Fibroblast of lung (primary cell): Measurements from ENCODE around the gene HCN3. TPM values are rescaled to one million over a fixed set of nuclear protein-coding genes. Genes with fewer than 3 reads are reported as not detected.
"Not testable (repeated sequence)": the region's sequence is repeated elsewhere in the genome, so short reads cannot be mapped to it uniquely, and the experiment has no call there.

Experiments
- DNase-seq, 2 donors: peaks; one replicate each; pipeline versions ENCODE4 v3.0.0 to v3.0.0-alpha.2; 2010; ENCODE audit warnings: low read depth in 2 of 2
- H2AFZ ChIP-seq: 2 replicates; pipeline ENCODE4 v1.5.1; 2012; ENCODE audit warnings: low read length, control low read depth, inconsistent platforms
- H3K27ac ChIP-seq: 2 replicates; pipeline ENCODE4 v1.5.1; 2011; ENCODE audit warnings: low read length, control low read depth; ENCODE audit not compliant: insufficient read depth
- H3K27me3 ChIP-seq: 2 replicates; pipeline ENCODE4 v1.5.1; 2011; ENCODE audit warnings: mild to moderate bottlenecking, low read length; ENCODE audit not compliant: control insufficient read depth, insufficient read depth
- H3K36me3 ChIP-seq: 2 replicates; pipeline ENCODE4 v1.5.1; 2011; ENCODE audit warnings: low read length; ENCODE audit not compliant: control insufficient read depth, insufficient read depth
- H3K4me1 ChIP-seq: 2 replicates; pipeline ENCODE4 v1.5.1; 2011; ENCODE audit warnings: low read length; ENCODE audit not compliant: control insufficient read depth, insufficient read depth; ENCODE audit errors: extremely low read depth
- H3K4me2 ChIP-seq: 2 replicates; pipeline ENCODE4 v1.5.1; 2011; ENCODE audit warnings: low read length, control low read depth; ENCODE audit not compliant: insufficient read depth; ENCODE audit errors: extremely low read depth
- H3K4me3 ChIP-seq, 4 experiments: fragments of 200-600 bp in 1 of 4; sonication (generic) in 1 of 4; replicated peaks in 1 of 4; 2 replicates each; pipeline ENCODE4 v1.5.1; 2011 to 2016; ENCODE audit warnings: low read length in 4 of 4, low read depth in 3 of 4, mild to moderate bottlenecking in 3 of 4, control low read depth in 2 of 4, inconsistent platforms in 1 of 4, mixed read lengths in 1 of 4; ENCODE audit not compliant: insufficient read depth in 1 of 4; ENCODE audit errors: control extremely low read depth in 1 of 4
- H3K79me2 ChIP-seq: 2 replicates; pipeline ENCODE4 v1.5.1; 2012; ENCODE audit warnings: mild to moderate bottlenecking, low read length, inconsistent platforms; ENCODE audit not compliant: control insufficient read depth, insufficient read depth
- H3K9ac ChIP-seq: 2 replicates; pipeline ENCODE4 v1.5.1; 2011; ENCODE audit warnings: mild to moderate bottlenecking, low read length, control low read depth; ENCODE audit not compliant: insufficient read depth
- H3K9me3 ChIP-seq: 2 replicates; pipeline ENCODE4 v1.5.1; 2012; ENCODE audit warnings: low read depth, low read length; ENCODE audit not compliant: control insufficient read depth, insufficient read depth
- H4K20me1 ChIP-seq: 2 replicates; pipeline ENCODE4 v1.5.1; 2011; ENCODE audit warnings: low read length; ENCODE audit not compliant: control insufficient read depth, insufficient read depth; ENCODE audit errors: extremely low read depth
- CTCF ChIP-seq, 2 donors: IDR thresholded peaks in 1 of 2; conservative IDR thresholded peaks in 1 of 2; 1 replicate in 1 of 2; 2 replicates in 1 of 2; pipeline ENCODE4 v1.5.1; 2011 to 2012; ENCODE audit warnings: low read length in 2 of 2, control low read depth in 1 of 2, inconsistent platforms in 1 of 2, low read depth in 1 of 2, mild to moderate bottlenecking in 1 of 2
- EZH2 ChIP-seq: IDR thresholded peaks from 2 replicates; pipeline ENCODE4 v1.5.1; 2012; ENCODE audit warnings: low read length, control low read depth, mild to moderate bottlenecking; ENCODE audit errors: missing control alignments
- polyA minus RNA-seq: library from RNA; depleted of rRNA, polyadenylated mRNA; stranded (reverse); fragments of >200 nt; gene quantifications from 2 replicates; pipeline ENCODE4 v1.2.3, GENCODE V29; 2011; ENCODE audit warnings: low replicate concordance
- polyA plus RNA-seq, 2 donors: library from polyadenylated mRNA; depleted of rRNA in 1 of 2; stranded (reverse) in 1 of 2; unstranded in 1 of 2; fragments of >200 nt; gene quantifications; 2 replicates each; pipeline ENCODE4 v1.2.1, GENCODE V29; 2011 to 2012; ENCODE audit warnings: missing spikeins in 1 of 2
- total RNA-seq: library from RNA; depleted of rRNA; stranded (reverse); fragments of >200 nt; gene quantifications from 2 replicates; pipeline ENCODE4 v1.2.1, GENCODE V29; 2014

The HCN3 gene
- total RNA-seq (0.99 and 1.0 TPM in 2 replicates), polyA plus RNA-seq (0.79 and 0.86 TPM in 2 replicates), polyA minus RNA-seq (7.3 and 11.7 TPM in 2 replicates)
- 0.73 and 1.1 TPM in 2 replicates for polyA plus RNA-seq (2012)

GRCh38 chr1:155277070-155277901, at the start of gene HCN3:
TSS of gene HCN3 (plus strand) at chr1:155277463. CDS start at chr1:155277591, 128 bp downstream.
- Histone ChIP-seq H3K4me2 (peak within 1 kb of the TSS; percentile 83), H3K79me2 (peaks cover 6% of the 10 kb centered on the region), H3K4me1 (peaks cover 9% of the 10 kb centered on the region), H3K9ac (peak within 1 kb of the TSS; percentile 49), H3K36me3 (no peaks in the 10 kb centered on the region), H3K27me3 (no peaks in the 10 kb centered on the region), H2AFZ (peak within 1 kb of the TSS; percentile 63), H3K27ac (no peak within 1 kb of the TSS), H3K4me3 (peak within 1 kb of the TSS; percentile 58 to 83 (median 67)), H3K9me3 (no peaks in the 10 kb centered on the region), H4K20me1 (no peaks in the 10 kb centered on the region)
- TF ChIP-seq EZH2 (no peak), CTCF (conservative IDR thresholded peaks at IDR 0.05 in 1 of 2, IDR thresholded peaks at IDR 0.05 in 1 of 2; ENCODE audit: low read depth in 1 of 2, low read length in 2 of 2) (peak; percentile 28 to 29)
- DNase-seq = peak; percentile 85 to 96

DNA sequence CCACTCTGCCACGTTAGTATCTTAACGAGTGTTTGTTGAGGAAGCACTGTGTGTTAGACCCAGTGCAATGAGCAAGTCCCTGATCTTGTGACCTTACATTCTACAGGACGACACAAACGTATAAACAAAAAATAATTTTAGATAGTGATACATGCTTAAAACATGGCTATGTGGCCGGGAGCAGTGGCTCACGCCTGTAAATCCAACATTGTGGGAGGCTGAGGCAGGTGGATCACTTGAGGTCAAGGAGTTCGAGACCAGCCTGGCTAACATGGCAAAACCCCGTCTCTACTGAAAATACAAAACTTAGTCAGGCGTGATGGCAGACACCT, 49.2 kb upstream of the HCN3 start:
- H3K4me2 ChIP-seq = peak overlapping the region; percentile 69
- no peak for TF ChIP-seq CTCF (conservative IDR thresholded peaks at IDR 0.05 in 1 of 2, IDR thresholded peaks at IDR 0.05 in 1 of 2; ENCODE audit: low read depth in 1 of 2, low read length in 2 of 2)
- TF ChIP-seq EZH2 = no peak
- peak overlapping the region; percentile 93 for H3K27ac ChIP-seq
- H2AFZ ChIP-seq = peak overlapping the region; percentile 94
- H3K27me3 ChIP-seq = no peaks in the 10 kb centered on the region
- H3K4me1 ChIP-seq = peaks cover 18% of the 10 kb centered on the region
- H4K20me1 ChIP-seq = no peaks in the 10 kb centered on the region
- no peaks in the 10 kb centered on the region for H3K9me3 ChIP-seq
- no peaks in the 10 kb centered on the region for H3K36me3 ChIP-seq
- H3K79me2 ChIP-seq = peaks cover 11% of the 10 kb centered on the region
- peak overlapping the region; percentile 63 for H3K9ac ChIP-seq
- peak overlapping the region; percentile 40 to 55 (median 46) for H3K4me3 ChIP-seq
- no peak for DNase-seq

- H3K4me3 ChIP-seq, H3K36me3 ChIP-seq, H4K20me1 ChIP-seq, H3K79me2 ChIP-seq, H3K9ac ChIP-seq, DNase-seq, H3K4me1 ChIP-seq, H3K27ac ChIP-seq, H3K9me3 ChIP-seq, H2AFZ ChIP-seq, H3K4me2 ChIP-seq, H3K27me3 ChIP-seq: not testable (repeated sequence)
Observed at GRCh38 chr1:155231302-155231701, 46.0 kb upstream of the HCN3 start.

DNA sequence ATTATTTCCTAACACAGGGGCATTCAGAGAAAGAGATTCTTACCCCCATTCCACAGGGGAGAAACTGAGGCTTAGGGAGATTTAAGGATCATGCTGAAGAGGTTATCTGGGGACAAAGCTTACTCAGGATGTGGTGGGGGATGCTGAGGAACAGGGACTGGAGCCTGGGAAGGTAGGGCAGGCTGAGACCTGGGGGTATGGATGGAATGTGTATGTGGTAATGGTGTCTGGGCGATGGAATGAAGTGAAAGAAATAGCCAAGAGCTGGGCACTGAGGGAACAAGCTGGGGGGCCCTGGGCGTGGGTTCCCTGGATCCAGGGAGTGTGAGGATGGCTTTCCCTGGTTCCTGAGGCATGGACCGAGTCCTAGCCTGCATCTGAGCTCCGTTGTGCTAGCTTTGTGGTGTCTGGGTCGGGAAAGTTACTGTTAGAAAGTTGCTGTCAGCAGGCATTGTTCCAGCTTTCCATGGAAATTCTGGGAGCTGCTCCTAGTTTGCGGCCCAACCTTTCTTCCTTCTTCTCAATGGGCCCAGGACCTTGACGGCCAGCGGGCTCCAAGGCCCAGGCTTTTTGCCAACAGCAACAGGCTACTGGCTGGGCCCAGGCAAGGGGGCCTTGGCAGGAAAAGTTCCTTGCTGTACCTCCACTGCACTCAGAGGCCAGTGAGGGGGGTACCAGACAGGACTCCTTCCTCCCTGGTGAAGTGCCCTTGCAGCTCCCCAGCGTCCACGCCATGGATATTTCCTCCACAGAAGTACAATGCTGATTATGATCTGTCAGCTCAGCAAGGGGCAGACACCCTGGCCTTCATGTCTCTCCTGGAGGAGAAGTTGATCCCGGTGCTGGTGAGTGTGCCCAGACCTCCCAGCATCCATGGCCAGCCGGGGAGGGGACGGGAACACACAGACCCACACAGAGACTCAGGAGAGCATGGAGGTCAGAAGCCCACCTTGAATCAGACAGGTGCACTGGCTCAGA, 45.0 kb upstream of the HCN3 start:
- H2AFZ ChIP-seq, H3K9ac ChIP-seq, H3K4me2 ChIP-seq, H3K79me2 ChIP-seq, H3K27me3 ChIP-seq, H3K36me3 ChIP-seq, H3K4me3 ChIP-seq, H4K20me1 ChIP-seq, H3K9me3 ChIP-seq, H3K27ac ChIP-seq, H3K4me1 ChIP-seq: not testable (repeated sequence)
- peak; percentile 46 to 80 for DNase-seq

- DNase-seq = not testable (repeated sequence)
Observed at GRCh38 chr1:155233502-155233901, 43.8 kb upstream of the HCN3 start.

More at GRCh38 chr1:155233502-155233901, 43.8 kb upstream of the HCN3 start:
- H2AFZ ChIP-seq, H3K79me2 ChIP-seq, H3K36me3 ChIP-seq, H3K9ac ChIP-seq, H3K4me3 ChIP-seq, H3K9me3 ChIP-seq, H3K4me1 ChIP-seq, H3K27ac ChIP-seq, H4K20me1 ChIP-seq, H3K27me3 ChIP-seq, H3K4me2 ChIP-seq: not testable (repeated sequence)
